Endothelial cell (in vitro differentiated cells): ENCODE measurements around the gene RNF182. TPM values are rescaled to one million over a fixed set of nuclear protein-coding genes. Genes with fewer than 3 reads are reported as not detected.

Source experiments
- DNase-seq: peaks from one replicate; pipeline ENCODE4 v3.0.0; 2021; ENCODE audit warnings: low spot score
- H3K27ac Mint-ChIP-seq: one replicate; pipeline ENCODE4 v1.8.0; 2021; ENCODE audit warnings: mixed read lengths, inconsistent platforms; ENCODE audit not compliant: unreplicated experiment
- H3K27me3 Mint-ChIP-seq: one replicate; pipeline ENCODE4 v1.8.0; 2021; ENCODE audit warnings: mild to moderate bottlenecking, moderate library complexity, mixed read lengths, inconsistent platforms; ENCODE audit not compliant: unreplicated experiment
- H3K36me3 Mint-ChIP-seq: one replicate; pipeline ENCODE4 v1.8.0; 2021; ENCODE audit warnings: mild to moderate bottlenecking, low read depth, mixed read lengths, inconsistent platforms; ENCODE audit not compliant: unreplicated experiment
- H3K4me1 Mint-ChIP-seq: one replicate; pipeline ENCODE4 v1.8.0; 2021; ENCODE audit warnings: mild to moderate bottlenecking, mixed read lengths, inconsistent platforms; ENCODE audit not compliant: unreplicated experiment
- H3K4me3 Mint-ChIP-seq: one replicate; pipeline ENCODE4 v1.8.0; 2021; ENCODE audit warnings: mild to moderate bottlenecking, mixed read lengths, inconsistent platforms; ENCODE audit not compliant: unreplicated experiment
- H3K9me3 Mint-ChIP-seq: one replicate; pipeline ENCODE4 v1.8.0; 2021; ENCODE audit warnings: mixed read lengths, inconsistent platforms; ENCODE audit not compliant: unreplicated experiment
- CTCF ChIP-seq: fragments of 200-600 bp; sonication (generic); IDR thresholded peaks from one replicate; pipeline ENCODE4 v1.5.0; 2021; ENCODE audit warnings: antibody characterized with exemption; ENCODE audit not compliant: unreplicated experiment
- total RNA-seq: library from RNA; stranded (reverse); fragmentation: NEBNext Ultra II Directional; extraction: Animal tissue kit (Norgen Biotek cat#: 25700); gene quantifications from one replicate; pipeline ENCODE4 v1.2.1, GENCODE V29; 2021; ENCODE audit not compliant: unreplicated experiment

The RNF182 gene
- total RNA-seq, 1 donor from 2014 or later: 2.7 TPM

- DNase-seq: no peak
- Mint-ChIP-seq H3K27ac (no peak overlapping the region), H3K36me3 (no peaks in the 10 kb centered on the region), H3K4me3 (no peak overlapping the region), H3K9me3 (no peaks in the 10 kb centered on the region), H3K27me3 (peaks cover 3% of the 10 kb centered on the region), H3K4me1 (peaks cover 15% of the 10 kb centered on the region)
- TF ChIP-seq CTCF: no peak
These were observed 8.4 kb upstream of the RNF182 start for GRCh38 chr6:13916230-13916944.

- Mint-ChIP-seq H3K4me3 (no peak overlapping the region), H3K9me3 (no peaks in the 10 kb centered on the region), H3K27me3 (peaks cover 3% of the 10 kb centered on the region), H3K36me3 (no peaks in the 10 kb centered on the region), H3K4me1 (peaks cover 15% of the 10 kb centered on the region), H3K27ac (no peak overlapping the region)
- no peak for TF ChIP-seq CTCF
- DNase-seq: no peak
These were observed 7.6 kb upstream of the RNF182 start for GRCh38 chr6:13917141-13917540.

- Mint-ChIP-seq H3K4me3 (no peak overlapping the region), H3K27me3 (peaks cover 4% of the 10 kb centered on the region), H3K4me1 (peaks cover 4% of the 10 kb centered on the region), H3K27ac (no peak overlapping the region), H3K36me3 (no peaks in the 10 kb centered on the region), H3K9me3 (no peaks in the 10 kb centered on the region)
- no peak for TF ChIP-seq CTCF
- no peak for DNase-seq
These were observed 6.0 kb upstream of the RNF182 start for GRCh38 chr6:13918686-13919250.

- peaks cover 7% of the 10 kb centered on the region for H3K27me3 Mint-ChIP-seq
These were observed 4.9 kb upstream of the RNF182 start for GRCh38 chr6:13919861-13920260.

More at GRCh38 chr6:13919861-13920260, 4.9 kb upstream of the RNF182 start:
- no peak for TF ChIP-seq CTCF
- DNase-seq: no peak
- H3K4me1 Mint-ChIP-seq: peaks cover 8% of the 10 kb centered on the region
- H3K9me3 Mint-ChIP-seq: no peaks in the 10 kb centered on the region
- no peak overlapping the region for H3K4me3 Mint-ChIP-seq
- no peak overlapping the region for H3K27ac Mint-ChIP-seq
- no peaks in the 10 kb centered on the region for H3K36me3 Mint-ChIP-seq
